GM21576 (cell line): ENCODE measurements around the gene PGRMC2.
"Not testable (repeated sequence)": the region's sequence is repeated elsewhere in the genome, so short reads cannot be mapped to it uniquely, and the experiment has no call there.

ENCODE experiments used
- ATAC-seq: cut with Tn5 transposase; IDR thresholded peaks from one replicate; pipeline ENCODE4 v1.9.1; 2021; ENCODE audit warnings: mild to moderate bottlenecking, moderate library complexity; ENCODE audit not compliant: unreplicated experiment

PGRMC2 gene

GRCh38 chr4:128271551-128271950 lies 16.1 kb downstream of the PGRMC2 start:
- no peak for ATAC-seq

GRCh38 chr4:128268970-128269369 lies 18.6 kb downstream of the PGRMC2 start:
- ATAC-seq = no peak

GRCh38 chr4:128267745-128268144 lies 19.9 kb downstream of the PGRMC2 start:
- no peak for ATAC-seq

- ATAC-seq = not testable (repeated sequence)
These were observed 20.4 kb downstream of the PGRMC2 start for GRCh38 chr4:128267171-128267570.

- not testable (repeated sequence) for ATAC-seq
These were observed 22.1 kb downstream of the PGRMC2 start for GRCh38 chr4:128265550-128265949.

- not testable (repeated sequence) for ATAC-seq
These were observed 27.7 kb downstream of the PGRMC2 start for GRCh38 chr4:128259889-128260288.

- ATAC-seq = not testable (repeated sequence)
These were observed 29.4 kb downstream of the PGRMC2 start for GRCh38 chr4:128258166-128258565.

- no peak for ATAC-seq
These were observed 31.1 kb downstream of the PGRMC2 start for GRCh38 chr4:128256539-128256938.

GRCh38 chr4:128255906-128256305 lies 31.7 kb downstream of the PGRMC2 start:
- ATAC-seq = no peak

- no peak for ATAC-seq
These were observed 37.6 kb downstream of the PGRMC2 start for GRCh38 chr4:128249787-128250668.

GRCh38 chr4:128247906-128248305 lies 39.7 kb downstream of the PGRMC2 start:
- ATAC-seq = no peak

- not testable (repeated sequence) for ATAC-seq
These were observed 42.2 kb downstream of the PGRMC2 start for GRCh38 chr4:128245391-128245790.

- no peak for ATAC-seq
These were observed 43.2 kb downstream of the PGRMC2 start for GRCh38 chr4:128244379-128244778.

- ATAC-seq = no peak
These were observed 45.0 kb downstream of the PGRMC2 start for GRCh38 chr4:128242601-128243000.

- no peak for ATAC-seq
These were observed 45.6 kb downstream of the PGRMC2 start for GRCh38 chr4:128241981-128242380.

- ATAC-seq = no peak
These were observed 46.1 kb downstream of the PGRMC2 start for GRCh38 chr4:128241425-128241913.

- no peak for ATAC-seq
These were observed 46.6 kb downstream of the PGRMC2 start for GRCh38 chr4:128241019-128241418.

- ATAC-seq = no peak
These were observed 52.8 kb downstream of the PGRMC2 start for GRCh38 chr4:128234836-128235235.

GRCh38 chr4:128232719-128233118 lies 54.9 kb downstream of the PGRMC2 start:
- no peak for ATAC-seq

- ATAC-seq = no peak
These were observed 58.5 kb downstream of the PGRMC2 start for GRCh38 chr4:128228845-128229795.

GRCh38 chr4:128227991-128228571 lies 59.5 kb downstream of the PGRMC2 start:
- no peak for ATAC-seq
